Measurements from ENCODE around the gene IGFBP3. TPM values are rescaled to one million over a fixed set of nuclear protein-coding genes. Genes with fewer than 3 reads are reported as not detected.
A peak's percentile ranks its signal among the peaks of the same experiment; 100 is the strongest.

The IGFBP3 gene
- total and polyA plus RNA-seq, 2 of the 13 experiments (the other 11 are each of a cell fraction or from before 2014, with no cell fraction given), result 57.5 TPM; not detected in 1

DNA sequence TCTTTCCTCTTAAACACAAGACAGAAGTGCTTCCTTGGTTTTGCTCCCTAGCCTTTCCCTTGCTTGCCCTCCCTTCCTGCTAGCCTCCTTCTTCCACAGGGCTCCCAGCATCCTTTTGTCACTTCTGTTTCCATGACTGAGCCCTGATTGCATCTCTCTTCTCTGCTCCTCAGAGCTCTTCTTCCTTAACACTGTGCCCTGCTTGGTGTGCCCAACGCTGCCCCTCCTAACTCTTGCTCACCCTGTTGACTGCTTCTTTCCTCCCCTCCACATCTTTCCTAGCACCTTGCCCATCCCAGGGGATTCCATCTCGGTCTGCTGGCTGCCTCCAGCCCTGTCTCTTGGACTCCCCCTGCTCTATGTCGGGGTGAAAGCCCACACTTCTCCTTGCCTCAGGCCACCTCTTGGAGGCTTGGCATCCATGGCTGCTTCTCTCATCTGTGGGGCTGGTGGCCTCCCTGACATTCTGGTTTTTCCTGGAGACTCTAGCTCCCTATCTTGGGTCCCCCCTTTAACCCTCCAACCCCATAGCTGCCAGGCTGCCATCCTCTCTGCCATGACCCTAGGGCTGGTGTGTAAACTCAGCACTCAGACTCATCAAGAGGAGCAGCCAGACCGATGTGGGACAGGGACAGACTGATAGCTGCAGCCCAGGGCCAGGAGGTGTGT lies 26.9 kb downstream of the IGFBP3 start (continued):
- TF ChIP-seq, protein P1, sequence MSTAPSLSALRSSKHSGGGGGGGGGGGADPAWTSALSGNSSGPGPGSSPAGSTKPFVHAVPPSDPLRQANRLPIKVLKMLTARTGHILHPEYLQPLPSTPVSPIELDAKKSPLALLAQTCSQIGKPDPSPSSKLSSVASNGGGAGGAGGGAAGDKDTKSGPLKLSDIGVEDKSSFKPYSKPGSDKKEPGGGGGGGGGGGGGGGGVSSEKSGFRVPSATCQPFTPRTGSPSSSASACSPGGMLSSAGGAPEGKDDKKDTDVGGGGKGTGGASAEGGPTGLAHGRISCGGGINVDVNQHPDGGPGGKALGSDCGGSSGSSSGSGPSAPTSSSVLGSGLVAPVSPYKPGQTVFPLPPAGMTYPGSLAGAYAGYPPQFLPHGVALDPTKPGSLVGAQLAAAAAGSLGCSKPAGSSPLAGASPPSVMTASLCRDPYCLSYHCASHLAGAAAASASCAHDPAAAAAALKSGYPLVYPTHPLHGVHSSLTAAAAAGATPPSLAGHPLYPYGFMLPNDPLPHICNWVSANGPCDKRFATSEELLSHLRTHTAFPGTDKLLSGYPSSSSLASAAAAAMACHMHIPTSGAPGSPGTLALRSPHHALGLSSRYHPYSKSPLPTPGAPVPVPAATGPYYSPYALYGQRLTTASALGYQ (CRISPR knock-in tag; IDR thresholded peaks at IDR 0.05), result no peak
- TF ChIP-seq TRIM24 (CRISPR knock-in tag; IDR thresholded peaks at IDR 0.05), result no peak
- TF ChIP-seq MYC (CRISPR knock-in tag; IDR thresholded peaks at IDR 0.05; ENCODE audit: borderline replicate concordance), result peak; percentile 21; the same call in 1 of the 2 replicates
- no peak for TF ChIP-seq MAF1 (CRISPR knock-in tag; IDR thresholded peaks at IDR 0.05; ENCODE audit: borderline replicate concordance)
- TF ChIP-seq, protein P2, sequence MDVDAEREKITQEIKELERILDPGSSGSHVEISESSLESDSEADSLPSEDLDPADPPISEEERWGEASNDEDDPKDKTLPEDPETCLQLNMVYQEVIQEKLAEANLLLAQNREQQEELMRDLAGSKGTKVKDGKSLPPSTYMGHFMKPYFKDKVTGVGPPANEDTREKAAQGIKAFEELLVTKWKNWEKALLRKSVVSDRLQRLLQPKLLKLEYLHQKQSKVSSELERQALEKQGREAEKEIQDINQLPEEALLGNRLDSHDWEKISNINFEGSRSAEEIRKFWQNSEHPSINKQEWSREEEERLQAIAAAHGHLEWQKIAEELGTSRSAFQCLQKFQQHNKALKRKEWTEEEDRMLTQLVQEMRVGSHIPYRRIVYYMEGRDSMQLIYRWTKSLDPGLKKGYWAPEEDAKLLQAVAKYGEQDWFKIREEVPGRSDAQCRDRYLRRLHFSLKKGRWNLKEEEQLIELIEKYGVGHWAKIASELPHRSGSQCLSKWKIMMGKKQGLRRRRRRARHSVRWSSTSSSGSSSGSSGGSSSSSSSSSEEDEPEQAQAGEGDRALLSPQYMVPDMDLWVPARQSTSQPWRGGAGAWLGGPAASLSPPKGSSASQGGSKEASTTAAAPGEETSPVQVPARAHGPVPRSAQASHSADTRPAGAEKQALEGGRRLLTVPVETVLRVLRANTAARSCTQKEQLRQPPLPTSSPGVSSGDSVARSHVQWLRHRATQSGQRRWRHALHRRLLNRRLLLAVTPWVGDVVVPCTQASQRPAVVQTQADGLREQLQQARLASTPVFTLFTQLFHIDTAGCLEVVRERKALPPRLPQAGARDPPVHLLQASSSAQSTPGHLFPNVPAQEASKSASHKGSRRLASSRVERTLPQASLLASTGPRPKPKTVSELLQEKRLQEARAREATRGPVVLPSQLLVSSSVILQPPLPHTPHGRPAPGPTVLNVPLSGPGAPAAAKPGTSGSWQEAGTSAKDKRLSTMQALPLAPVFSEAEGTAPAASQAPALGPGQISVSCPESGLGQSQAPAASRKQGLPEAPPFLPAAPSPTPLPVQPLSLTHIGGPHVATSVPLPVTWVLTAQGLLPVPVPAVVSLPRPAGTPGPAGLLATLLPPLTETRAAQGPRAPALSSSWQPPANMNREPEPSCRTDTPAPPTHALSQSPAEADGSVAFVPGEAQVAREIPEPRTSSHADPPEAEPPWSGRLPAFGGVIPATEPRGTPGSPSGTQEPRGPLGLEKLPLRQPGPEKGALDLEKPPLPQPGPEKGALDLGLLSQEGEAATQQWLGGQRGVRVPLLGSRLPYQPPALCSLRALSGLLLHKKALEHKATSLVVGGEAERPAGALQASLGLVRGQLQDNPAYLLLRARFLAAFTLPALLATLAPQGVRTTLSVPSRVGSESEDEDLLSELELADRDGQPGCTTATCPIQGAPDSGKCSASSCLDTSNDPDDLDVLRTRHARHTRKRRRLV (CRISPR knock-in tag; IDR thresholded peaks at IDR 0.05), result no peak
- TF ChIP-seq, protein P3, sequence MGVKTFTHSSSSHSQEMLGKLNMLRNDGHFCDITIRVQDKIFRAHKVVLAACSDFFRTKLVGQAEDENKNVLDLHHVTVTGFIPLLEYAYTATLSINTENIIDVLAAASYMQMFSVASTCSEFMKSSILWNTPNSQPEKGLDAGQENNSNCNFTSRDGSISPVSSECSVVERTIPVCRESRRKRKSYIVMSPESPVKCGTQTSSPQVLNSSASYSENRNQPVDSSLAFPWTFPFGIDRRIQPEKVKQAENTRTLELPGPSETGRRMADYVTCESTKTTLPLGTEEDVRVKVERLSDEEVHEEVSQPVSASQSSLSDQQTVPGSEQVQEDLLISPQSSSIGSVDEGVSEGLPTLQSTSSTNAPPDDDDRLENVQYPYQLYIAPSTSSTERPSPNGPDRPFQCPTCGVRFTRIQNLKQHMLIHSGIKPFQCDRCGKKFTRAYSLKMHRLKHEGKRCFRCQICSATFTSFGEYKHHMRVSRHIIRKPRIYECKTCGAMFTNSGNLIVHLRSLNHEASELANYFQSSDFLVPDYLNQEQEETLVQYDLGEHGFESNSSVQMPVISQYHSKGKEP (CRISPR knock-in tag; IDR thresholded peaks at IDR 0.05), result 0 out of 2 replicates have a peak, but pooled peaks have one; percentile 44
- no peak for TF ChIP-seq CBX2 (IDR thresholded peaks at IDR 0.05; ENCODE audit: low read depth, low read length)
- TF ChIP-seq CBX2 (CRISPR knock-in tag; IDR thresholded peaks at IDR 0.05; ENCODE audit: low read depth), result peak; percentile 45; the same call in 1 of the 2 replicates
- TF ChIP-seq ZNF672 (CRISPR knock-in tag; IDR thresholded peaks at IDR 0.05), result no peak
- TF ChIP-seq ZMYM3 (CRISPR knock-in tag; IDR thresholded peaks at IDR 0.05), result peak; percentile 28; the same call in 1 of the 2 replicates
- no peak for TF ChIP-seq RBAK (CRISPR knock-in tag; IDR thresholded peaks at IDR 0.05)
- peak; percentile 96 for TF ChIP-seq ZNF350 (CRISPR knock-in tag; IDR thresholded peaks at IDR 0.05; ENCODE audit: borderline replicate concordance, low read depth)
- TF ChIP-seq, protein P4, sequence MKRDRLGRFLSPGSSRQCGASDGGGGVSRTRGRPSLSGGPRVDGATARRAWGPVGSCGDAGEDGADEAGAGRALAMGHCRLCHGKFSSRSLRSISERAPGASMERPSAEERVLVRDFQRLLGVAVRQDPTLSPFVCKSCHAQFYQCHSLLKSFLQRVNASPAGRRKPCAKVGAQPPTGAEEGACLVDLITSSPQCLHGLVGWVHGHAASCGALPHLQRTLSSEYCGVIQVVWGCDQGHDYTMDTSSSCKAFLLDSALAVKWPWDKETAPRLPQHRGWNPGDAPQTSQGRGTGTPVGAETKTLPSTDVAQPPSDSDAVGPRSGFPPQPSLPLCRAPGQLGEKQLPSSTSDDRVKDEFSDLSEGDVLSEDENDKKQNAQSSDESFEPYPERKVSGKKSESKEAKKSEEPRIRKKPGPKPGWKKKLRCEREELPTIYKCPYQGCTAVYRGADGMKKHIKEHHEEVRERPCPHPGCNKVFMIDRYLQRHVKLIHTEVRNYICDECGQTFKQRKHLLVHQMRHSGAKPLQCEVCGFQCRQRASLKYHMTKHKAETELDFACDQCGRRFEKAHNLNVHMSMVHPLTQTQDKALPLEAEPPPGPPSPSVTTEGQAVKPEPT (CRISPR knock-in tag; IDR thresholded peaks at IDR 0.05; ENCODE audit: low read depth), result peak; percentile 91
- TF ChIP-seq ZC3H4 (CRISPR knock-in tag; IDR thresholded peaks at IDR 0.05; ENCODE audit: borderline replicate concordance), result peak; percentile 97
- TF ChIP-seq SRSF4 (IDR thresholded peaks at IDR 0.05; ENCODE audit: low read depth, low read length, poor library complexity, severe bottlenecking), result no peak
- peak; percentile 73; the same call in 1 of the 2 replicates for TF ChIP-seq HDAC1 (CRISPR knock-in tag; IDR thresholded peaks at IDR 0.05)

All from HepG2 (cell line).